Umbilical cord (tissue), 2 donors: ENCODE measurements around the gene SOWAHB. TPM values are rescaled to one million over a fixed set of nuclear protein-coding genes. Genes with fewer than 3 reads are reported as not detected.

Experiments used
- DNase-seq: peaks from one replicate; pipeline ENCODE4 v3.0.0-alpha.2; 2015; ENCODE audit warnings: low spot score
- total RNA-seq: library from RNA; depleted of rRNA; stranded (reverse); fragments of >200 nt; gene quantifications from one replicate; pipeline ENCODE4 v1.2.3, GENCODE V29; 2014; ENCODE audit warnings: low replicate concordance; ENCODE audit not compliant: insufficient read depth

The SOWAHB gene
- total RNA-seq: 7.2 TPM

- DNase-seq: peak; percentile 21
Measured at GRCh38 chr4:76897536-76898384, at the start of gene SOWAHB. Gene SOWAHB (minus strand): TSS chr4:76898144. CDS start chr4:76897849, 295 bp downstream.

GRCh38 chr4:76947369-76947768, 49.4 kb upstream of the SOWAHB start:
- DNase-seq: peak; percentile 56

- DNase-seq: no peak
Measured at GRCh38 chr4:76943790-76944189, 45.8 kb upstream of the SOWAHB start.

- DNase-seq: no peak
Measured at GRCh38 chr4:76943129-76943620, 45.2 kb upstream of the SOWAHB start.

- no peak for DNase-seq
Measured at GRCh38 chr4:76939184-76939583, 41.2 kb upstream of the SOWAHB start.

- no peak for DNase-seq
Measured at GRCh38 chr4:76931576-76932276, 33.8 kb upstream of the SOWAHB start.

- no peak for DNase-seq
Measured at GRCh38 chr4:76931087-76931486, 33.1 kb upstream of the SOWAHB start.

- DNase-seq: no peak
Measured at GRCh38 chr4:76930685-76931084, 32.7 kb upstream of the SOWAHB start.

- DNase-seq: no peak
Measured at GRCh38 chr4:76926841-76927240, 28.9 kb upstream of the SOWAHB start.

GRCh38 chr4:76923619-76924357, 25.8 kb upstream of the SOWAHB start:
- DNase-seq: no peak

GRCh38 chr4:76920715-76921114, 22.8 kb upstream of the SOWAHB start:
- no peak for DNase-seq

GRCh38 chr4:76909711-76910110, 11.8 kb upstream of the SOWAHB start:
- no peak for DNase-seq

- peak; percentile 31 for DNase-seq
Measured at GRCh38 chr4:76905521-76905920, 7.6 kb upstream of the SOWAHB start.

GRCh38 chr4:76904646-76905190, 6.8 kb upstream of the SOWAHB start:
- DNase-seq: no peak

GRCh38 chr4:76902233-76902890, 4.4 kb upstream of the SOWAHB start:
- DNase-seq: no peak

GRCh38 chr4:76898949-76899645, 1.2 kb upstream of the SOWAHB start:
- DNase-seq: no peak

- no peak for DNase-seq
Measured at GRCh38 chr4:76898385-76898692, 395 bp upstream of the SOWAHB start.

GRCh38 chr4:76896614-76897535, 1.1 kb downstream of the SOWAHB start:
- peak; percentile 17 for DNase-seq

- DNase-seq: no peak
Measured at GRCh38 chr4:76896048-76896447, 1.9 kb downstream of the SOWAHB start.

GRCh38 chr4:76895619-76896018, 2.3 kb downstream of the SOWAHB start:
- no peak for DNase-seq
